ENCODE measurements around the gene SNX22. TPM values are rescaled to one million over a fixed set of nuclear protein-coding genes. Genes with fewer than 3 reads are reported as not detected.
A peak's percentile ranks its signal among the peaks of the same experiment; 100 is the strongest.

SNX22 gene
- total RNA-seq, 1 experiment from 2014 or later, result 1.7 TPM

DNA sequence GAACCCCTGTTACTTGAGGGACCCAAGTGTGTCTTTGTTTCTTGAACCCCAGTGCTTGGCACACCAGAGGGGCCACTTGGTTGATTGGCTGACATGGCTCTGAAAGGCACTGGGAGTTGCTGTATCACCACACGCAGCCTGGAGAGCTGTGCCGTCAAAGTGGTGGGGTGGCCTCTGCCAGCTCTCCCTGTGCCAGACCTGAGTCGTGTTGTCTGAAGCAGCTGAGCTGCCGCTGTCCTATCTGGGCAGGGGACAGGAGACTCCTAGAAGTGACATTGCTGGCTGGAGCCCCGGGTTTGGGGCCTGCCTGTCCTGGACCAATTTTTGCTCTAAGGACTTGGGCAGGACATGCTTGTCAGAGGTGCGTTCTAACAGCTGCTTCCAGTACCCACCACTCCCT lies 5.5 kb upstream of the SNX22 start:
- Histone ChIP-seq H3K27me3 (ENCODE audit: control insufficient read depth, insufficient read depth, low read length) (peaks cover 2% of the 10 kb centered on the region; the same call in 1 of the 2 replicates), H3K4me3 (ENCODE audit: insufficient read depth, low read depth, low read length) (no peak overlapping the region), H3K36me3 (replicated peaks; ENCODE audit: control insufficient read depth, insufficient read depth, low read length) (no peaks in the 10 kb centered on the region; the same call in 1 of the 2 replicates)
- DNase-seq, result peak; percentile 20

DNA sequence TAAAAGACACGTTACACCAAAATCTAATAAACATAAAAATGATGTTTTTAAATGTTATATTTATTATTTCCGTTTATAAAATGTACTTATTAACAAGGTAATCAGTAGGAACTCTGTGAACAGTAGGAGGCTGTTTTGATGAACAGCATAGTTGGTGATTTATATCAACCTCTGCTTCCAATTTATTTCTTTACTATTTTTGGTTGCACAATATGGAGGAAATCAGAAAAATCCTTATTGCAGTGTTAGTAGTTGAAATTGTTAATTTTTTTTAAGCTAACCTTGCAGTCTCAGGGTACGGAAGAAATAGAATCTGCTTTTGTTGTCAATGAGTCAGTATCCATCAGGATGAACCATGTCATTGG lies 5.0 kb upstream of the SNX22 start:
- Histone ChIP-seq H3K27me3 (ENCODE audit: control insufficient read depth, insufficient read depth, low read length) (peaks cover 2% of the 10 kb centered on the region; the same call in 1 of the 2 replicates), H3K4me3 (ENCODE audit: insufficient read depth, low read depth, low read length) (no peak overlapping the region), H3K36me3 (replicated peaks; ENCODE audit: control insufficient read depth, insufficient read depth, low read length) (no peaks in the 10 kb centered on the region; the same call in 1 of the 2 replicates)
- no peak for DNase-seq

DNA sequence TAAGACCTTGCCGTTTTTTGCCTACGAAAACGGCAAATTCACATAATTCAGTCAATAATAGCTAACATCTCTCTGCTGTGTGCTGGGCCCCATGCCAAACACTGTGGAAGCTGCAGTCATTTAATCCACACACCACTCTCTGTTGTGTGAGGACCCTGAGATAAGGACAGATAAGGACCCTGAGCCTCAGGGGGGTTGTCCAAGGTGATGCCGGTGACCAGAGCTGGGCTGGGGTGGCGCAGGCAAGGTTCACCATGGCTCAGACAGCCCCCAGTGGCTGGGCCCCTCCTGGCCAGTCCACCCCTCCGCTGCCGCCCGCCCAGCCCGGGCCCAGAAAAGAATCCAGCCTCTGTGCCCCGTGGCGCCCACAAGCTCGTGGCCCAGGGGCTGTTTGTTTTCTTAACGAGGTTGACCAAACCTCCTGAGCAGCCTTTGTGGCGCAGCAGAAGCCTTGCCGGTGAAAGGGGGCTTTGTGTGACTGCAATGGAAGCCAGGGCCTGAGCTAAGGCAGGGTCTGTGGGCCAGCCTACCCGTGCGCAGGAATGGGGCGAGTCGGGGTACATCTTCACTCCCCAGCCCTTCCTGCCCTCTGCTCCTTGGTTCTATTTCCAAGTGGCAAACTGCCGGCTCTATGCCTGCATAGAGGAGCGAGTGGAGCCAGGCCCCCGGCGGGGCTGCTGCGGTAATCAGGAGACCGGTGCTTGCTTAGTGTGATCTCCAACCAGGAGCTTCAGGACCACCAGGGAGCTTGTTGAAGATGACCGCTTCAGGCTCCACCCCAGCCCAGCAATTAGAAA lies 4.4 kb upstream of the SNX22 start:
- peak; percentile 55 for DNase-seq
- no peaks in the 10 kb centered on the region for H3K36me3 ChIP-seq (replicated peaks; ENCODE audit: control insufficient read depth, insufficient read depth, low read length)
- H3K27me3 ChIP-seq (ENCODE audit: control insufficient read depth, insufficient read depth, low read length), result peaks cover 7% of the 10 kb centered on the region
- no peak overlapping the region for H3K4me3 ChIP-seq (ENCODE audit: insufficient read depth, low read depth, low read length)

DNA sequence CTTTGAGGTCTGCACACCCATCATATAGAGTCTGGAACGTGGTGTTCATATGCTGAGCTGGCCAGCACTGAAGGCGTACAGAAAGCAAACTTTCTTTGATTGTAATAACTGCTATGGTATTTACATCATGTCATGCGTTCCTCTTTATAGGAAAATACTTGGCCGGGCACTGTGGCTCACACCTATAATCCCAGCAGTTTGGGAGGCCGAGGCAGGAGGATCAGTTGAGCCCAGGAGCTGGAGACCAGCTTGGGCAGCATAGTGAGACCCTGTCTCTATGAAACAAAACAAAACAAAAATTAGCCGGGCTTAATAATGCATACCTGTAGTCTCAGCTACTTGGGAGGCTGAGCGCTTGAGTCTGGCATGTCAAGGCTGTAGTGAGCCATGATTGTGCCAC lies 3.4 kb upstream of the SNX22 start:
- DNase-seq, result no peak
- H3K4me3 ChIP-seq (ENCODE audit: insufficient read depth, low read depth, low read length), result no peak overlapping the region
- no peaks in the 10 kb centered on the region for H3K36me3 ChIP-seq (replicated peaks; ENCODE audit: control insufficient read depth, insufficient read depth, low read length)
- peaks cover 18% of the 10 kb centered on the region for H3K27me3 ChIP-seq (ENCODE audit: control insufficient read depth, insufficient read depth, low read length)

DNA sequence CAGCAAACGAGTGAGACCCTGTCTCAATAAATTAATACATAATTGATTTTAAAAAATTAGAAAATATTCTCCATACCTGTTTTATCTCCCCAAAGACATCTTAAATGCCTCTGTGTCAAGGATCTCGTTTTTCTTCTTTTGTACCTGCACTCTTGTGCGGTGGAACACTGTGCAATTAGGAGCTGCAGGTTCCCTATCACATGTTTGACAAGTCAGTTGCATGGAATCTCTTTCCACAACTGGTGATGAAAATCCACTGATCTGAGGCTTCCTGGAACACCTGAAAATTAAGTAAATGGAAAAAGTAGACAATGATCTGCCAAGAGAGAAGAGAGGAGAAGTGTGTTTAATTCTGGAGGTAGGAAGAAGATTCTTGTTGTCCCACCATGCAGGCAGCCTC lies 3.0 kb upstream of the SNX22 start:
- no peak for DNase-seq
- Histone ChIP-seq H3K27me3 (ENCODE audit: control insufficient read depth, insufficient read depth, low read length) (peaks cover 20% of the 10 kb centered on the region), H3K4me3 (ENCODE audit: insufficient read depth, low read depth, low read length) (no peak overlapping the region), H3K36me3 (replicated peaks; ENCODE audit: control insufficient read depth, insufficient read depth, low read length) (no peaks in the 10 kb centered on the region)

DNA sequence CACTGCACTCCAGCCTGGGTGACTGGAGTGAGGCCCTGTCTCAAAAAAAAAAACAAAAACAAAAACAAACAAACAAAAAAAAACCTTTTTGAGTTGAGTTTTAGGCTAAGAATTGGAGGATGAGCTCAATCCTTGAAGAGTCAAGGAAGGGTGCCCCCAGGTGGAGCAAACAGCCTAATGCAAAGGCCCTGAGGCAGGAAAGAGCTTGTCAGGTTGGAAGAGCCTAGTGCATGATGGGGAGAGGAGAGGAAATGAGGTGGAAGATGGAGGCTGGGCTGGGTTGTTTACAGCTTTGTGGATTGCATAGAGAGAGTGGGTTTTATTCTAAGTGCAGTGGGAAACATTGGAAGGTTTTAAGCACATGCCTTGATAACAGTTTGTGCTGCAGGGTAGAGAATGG lies 2.1 kb upstream of the SNX22 start:
- H3K36me3 ChIP-seq (replicated peaks; ENCODE audit: control insufficient read depth, insufficient read depth, low read length), result no peaks in the 10 kb centered on the region; the same call in 1 of the 2 replicates
- H3K4me3 ChIP-seq (ENCODE audit: insufficient read depth, low read depth, low read length), result no peak overlapping the region
- H3K27me3 ChIP-seq (ENCODE audit: control insufficient read depth, insufficient read depth, low read length), result peaks cover 20% of the 10 kb centered on the region
- DNase-seq, result peak; percentile 69

DNA sequence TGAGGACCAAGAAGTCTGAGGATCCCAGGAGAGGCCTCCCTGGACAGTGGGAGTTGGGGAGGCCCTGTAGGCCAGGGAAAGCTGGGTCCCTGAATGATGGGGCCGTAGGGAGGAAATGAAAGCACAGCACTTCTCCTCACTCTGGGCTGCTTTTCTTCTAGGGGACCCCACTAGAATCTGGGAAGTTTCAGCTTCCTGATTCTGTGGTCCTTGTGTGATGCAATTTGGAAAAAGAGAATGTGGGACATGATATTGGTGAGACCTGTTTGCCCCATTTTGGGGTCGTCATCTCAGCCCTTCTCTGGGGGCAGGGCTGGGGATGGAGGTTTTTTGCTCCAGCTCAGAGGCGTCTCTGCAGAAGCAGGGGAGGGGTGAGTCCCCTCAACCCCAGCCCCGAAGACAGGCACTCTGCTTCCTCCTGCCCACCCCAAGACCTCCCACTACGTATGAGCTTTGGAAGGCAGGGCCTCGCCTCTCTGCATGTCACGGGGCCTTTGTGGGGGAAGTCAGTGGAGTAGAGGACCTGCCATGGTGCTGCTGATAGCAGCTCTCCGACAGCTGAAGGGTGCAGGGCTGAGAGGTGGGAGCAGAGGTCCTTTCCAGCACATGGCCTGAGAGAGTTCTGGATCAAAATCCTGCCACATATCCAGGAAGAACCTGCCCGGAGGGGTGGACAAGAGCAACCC lies 1.5 kb upstream of the SNX22 start:
- Histone ChIP-seq H3K4me3 (ENCODE audit: insufficient read depth, low read depth, low read length) (no peak overlapping the region), H3K36me3 (replicated peaks; ENCODE audit: control insufficient read depth, insufficient read depth, low read length) (no peaks in the 10 kb centered on the region; the same call in 1 of the 2 replicates), H3K27me3 (ENCODE audit: control insufficient read depth, insufficient read depth, low read length) (peaks cover 20% of the 10 kb centered on the region)
- DNase-seq, result peak; percentile 25

DNA sequence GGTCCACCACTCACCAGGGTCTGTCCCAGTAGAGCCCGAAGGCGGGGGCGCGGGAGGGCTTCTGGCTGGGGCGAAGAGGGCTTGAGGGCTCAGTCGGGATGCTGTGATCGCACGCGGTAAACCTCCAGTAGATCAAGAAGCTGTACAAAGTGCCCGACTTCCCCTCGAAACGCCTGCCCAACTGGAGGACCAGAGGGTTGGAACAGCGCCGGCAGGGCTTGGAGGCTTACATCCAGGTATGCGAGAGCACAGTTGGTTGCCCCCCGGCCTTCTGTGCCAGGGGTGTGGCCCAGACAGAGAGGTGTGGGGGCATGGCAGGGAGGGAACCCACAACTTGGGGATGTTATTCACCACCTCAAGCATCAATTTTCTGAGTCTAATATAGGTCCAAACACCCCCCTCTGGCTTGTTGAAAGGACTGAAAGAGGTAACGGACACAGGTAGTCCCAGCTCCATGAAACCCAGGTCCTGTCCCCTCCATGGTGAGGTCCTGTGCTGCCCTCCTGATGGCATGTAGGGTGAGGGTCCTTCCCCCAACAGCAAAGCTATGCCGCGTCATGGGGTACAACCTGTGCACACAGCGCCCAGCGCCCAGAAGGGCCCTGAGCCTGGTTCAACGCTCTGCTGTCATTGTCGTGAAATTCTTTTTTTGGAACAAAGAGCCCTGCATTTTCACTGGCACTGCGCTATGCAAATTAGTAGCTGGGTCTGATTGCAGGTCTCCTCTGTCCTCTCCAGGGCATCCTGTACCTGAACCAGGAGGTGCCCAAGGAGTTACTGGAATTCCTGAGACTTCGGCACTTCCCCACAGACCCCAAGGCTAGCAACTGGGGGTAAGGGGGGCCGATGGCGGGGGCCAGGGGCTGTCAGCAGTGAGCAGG lies 1.2 kb downstream of the SNX22 start:
- peak overlapping the region; percentile 67 for H3K4me3 ChIP-seq (ENCODE audit: insufficient read depth, low read depth, low read length)
- peak; percentile 68 for DNase-seq
- peaks cover 21% of the 10 kb centered on the region for H3K36me3 ChIP-seq (replicated peaks; ENCODE audit: control insufficient read depth, insufficient read depth, low read length)
- H3K27me3 ChIP-seq (ENCODE audit: control insufficient read depth, insufficient read depth, low read length), result peaks cover 20% of the 10 kb centered on the region

DNA sequence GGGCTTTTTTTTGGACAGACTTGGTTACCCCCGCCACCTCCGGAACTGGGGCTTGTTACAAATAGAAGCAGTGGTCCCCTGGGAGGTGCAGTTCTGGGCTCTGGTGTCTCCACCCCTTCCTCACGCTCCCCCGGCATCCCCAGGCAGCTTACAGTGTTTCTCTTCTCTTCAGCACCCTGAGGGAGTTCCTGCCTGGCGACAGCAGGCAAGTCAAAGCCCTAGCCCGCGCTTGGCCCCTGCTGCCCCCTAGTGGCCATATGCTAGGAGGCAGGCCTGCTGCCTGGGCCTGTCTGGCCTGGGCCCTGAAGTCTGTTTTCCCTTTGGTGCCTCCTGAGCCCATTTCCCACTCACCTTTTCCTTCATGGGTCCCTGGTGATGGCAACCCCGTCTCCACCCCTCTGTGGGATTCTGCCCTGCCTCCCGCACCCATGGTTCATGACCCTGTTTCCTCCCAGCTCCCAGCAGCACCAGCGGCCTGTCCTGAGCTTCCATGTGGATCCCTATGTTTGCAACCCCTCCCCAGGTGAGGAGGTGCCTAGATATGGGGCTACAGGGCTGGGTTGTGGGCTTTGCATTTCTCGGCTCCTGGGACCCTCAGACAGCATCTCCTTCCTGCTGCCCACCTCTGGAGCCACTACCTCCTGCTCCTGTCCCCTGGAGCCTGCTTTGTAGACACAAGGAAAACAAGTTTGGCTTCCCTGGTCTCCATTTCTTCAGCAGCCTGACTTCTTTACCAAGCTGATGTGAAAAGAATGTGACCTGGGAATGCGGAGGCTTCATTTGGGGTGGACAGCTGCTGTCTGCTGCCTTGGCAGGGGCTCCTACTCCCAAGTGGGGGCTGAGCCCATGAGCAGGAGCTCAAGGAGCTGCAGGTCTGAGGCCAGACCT lies 2.2 kb downstream of the SNX22 start:
- Histone ChIP-seq H3K36me3 (replicated peaks; ENCODE audit: control insufficient read depth, insufficient read depth, low read length) (peaks cover 30% of the 10 kb centered on the region), H3K27me3 (ENCODE audit: control insufficient read depth, insufficient read depth, low read length) (peaks cover 20% of the 10 kb centered on the region), H3K4me3 (ENCODE audit: insufficient read depth, low read depth, low read length) (no peak overlapping the region)
- DNase-seq, result peak; percentile 95

DNA sequence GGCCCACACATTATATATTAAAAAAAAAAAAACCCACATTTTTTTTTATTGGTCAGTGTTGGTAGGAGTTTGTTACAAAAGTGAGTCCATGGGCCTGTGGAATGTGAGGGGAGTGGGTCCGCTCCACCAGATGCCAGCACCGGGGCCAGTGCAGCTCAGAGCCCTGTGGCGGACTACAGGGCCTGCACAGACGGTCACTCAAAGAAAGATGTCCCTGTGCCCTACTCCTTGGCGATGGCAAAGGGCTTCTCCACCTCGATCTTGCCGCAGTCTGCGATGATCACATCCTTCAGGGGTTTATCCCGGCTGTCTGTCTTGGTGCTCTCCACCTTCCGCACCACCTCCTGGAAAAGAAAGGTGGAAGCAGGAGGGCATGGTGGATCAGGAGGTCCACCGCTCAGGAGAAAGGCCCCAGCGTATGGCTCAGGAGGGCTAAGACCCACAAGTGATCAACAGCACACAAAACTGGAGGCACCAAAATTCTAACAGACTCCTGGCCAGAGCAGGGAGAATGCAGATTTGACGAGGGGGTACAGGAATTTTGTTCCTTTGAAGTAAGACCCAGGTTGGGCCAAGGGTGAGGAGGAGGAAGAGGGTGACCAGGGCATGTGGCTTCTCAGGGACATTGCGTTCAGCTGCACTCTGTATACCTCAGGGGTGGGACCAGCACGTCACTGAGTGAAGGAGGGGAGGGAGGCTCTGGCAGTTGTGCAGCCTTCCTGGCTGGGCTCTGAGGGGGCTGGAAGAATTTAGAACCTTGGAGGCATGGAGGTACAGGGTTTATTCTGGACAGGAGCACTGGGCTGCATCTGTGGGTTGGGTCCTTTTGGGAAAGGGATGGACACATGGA lies 4.5 kb downstream of the SNX22 start:
- no peak for DNase-seq
- Histone ChIP-seq H3K4me3 (ENCODE audit: insufficient read depth, low read depth, low read length) (no peak overlapping the region), H3K36me3 (replicated peaks; ENCODE audit: control insufficient read depth, insufficient read depth, low read length) (peaks cover 45% of the 10 kb centered on the region), H3K27me3 (ENCODE audit: control insufficient read depth, insufficient read depth, low read length) (peaks cover 18% of the 10 kb centered on the region)

DNA sequence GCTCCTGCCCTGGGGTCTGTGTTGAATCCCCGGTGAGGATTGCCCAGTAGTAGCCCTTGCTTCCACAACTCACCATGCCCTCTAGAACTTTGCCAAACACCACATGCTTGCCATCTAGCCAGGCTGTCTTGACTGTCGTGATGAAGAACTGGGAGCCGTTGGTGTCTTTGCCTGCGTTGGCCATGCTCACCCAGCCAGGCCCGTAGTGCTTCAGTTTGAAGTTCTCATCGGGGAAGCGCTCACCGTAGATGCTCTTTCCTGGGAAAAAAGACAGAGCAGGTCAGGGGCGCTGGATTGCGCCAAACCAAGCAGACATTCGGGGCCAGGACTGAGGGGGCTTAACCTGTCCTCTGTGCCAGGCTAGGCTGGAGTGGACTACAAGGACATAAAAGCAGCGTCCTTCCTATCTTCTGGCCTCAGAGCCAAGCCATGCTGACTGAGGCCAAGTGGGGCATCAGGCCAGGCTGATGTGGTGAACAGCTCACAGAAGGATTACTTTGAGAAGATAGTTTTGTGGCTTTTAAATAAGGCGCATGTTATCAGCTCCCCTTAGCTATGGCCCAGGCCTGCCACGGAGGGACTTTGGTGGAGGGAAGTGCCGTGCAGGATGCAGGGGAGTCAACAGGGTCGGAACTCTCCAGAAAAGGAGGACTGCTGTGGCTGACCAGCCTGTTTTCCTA lies 5.3 kb downstream of the SNX22 start:
- Histone ChIP-seq H3K36me3 (replicated peaks; ENCODE audit: control insufficient read depth, insufficient read depth, low read length) (peaks cover 48% of the 10 kb centered on the region), H3K4me3 (ENCODE audit: insufficient read depth, low read depth, low read length) (no peak overlapping the region), H3K27me3 (ENCODE audit: control insufficient read depth, insufficient read depth, low read length) (peaks cover 16% of the 10 kb centered on the region)
- DNase-seq, result no peak

DNA sequence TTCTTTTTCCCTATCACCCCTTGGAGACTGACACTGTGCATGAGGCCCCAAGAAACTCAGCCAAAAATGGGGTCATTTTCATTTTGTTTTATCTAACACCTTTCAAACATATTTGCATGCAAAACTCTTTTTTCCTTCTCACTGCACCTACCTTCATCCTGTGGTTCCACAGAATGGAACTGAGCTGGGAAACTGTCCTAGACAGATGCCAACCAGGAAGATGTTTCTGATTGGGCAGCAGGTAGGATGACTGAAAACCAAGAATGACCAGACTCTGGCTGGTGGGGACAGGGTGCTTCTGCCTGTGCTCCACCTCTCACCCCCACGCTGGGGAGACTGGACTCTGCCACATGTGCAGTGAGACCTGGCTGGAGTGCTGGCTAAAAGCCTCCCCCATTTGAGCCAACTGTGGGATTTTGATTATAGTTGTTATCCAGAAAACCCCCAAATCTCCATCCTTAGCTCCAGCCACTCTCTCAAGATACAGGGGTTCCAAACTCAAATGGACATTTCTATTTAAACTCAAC lies 6.1 kb downstream of the SNX22 start:
- Histone ChIP-seq H3K4me3 (ENCODE audit: insufficient read depth, low read depth, low read length) (no peak overlapping the region), H3K36me3 (replicated peaks; ENCODE audit: control insufficient read depth, insufficient read depth, low read length) (peaks cover 48% of the 10 kb centered on the region), H3K27me3 (ENCODE audit: control insufficient read depth, insufficient read depth, low read length) (peaks cover 7% of the 10 kb centered on the region)
- DNase-seq, result no peak
